Epithelial cell of esophagus (primary cell): Measurements from ENCODE around the gene EXOSC5.

Experiments
- DNase-seq: peaks from one replicate; pipeline ENCODE4 v3.0.0; 2010; ENCODE audit warnings: low read depth
- H3K4me3 ChIP-seq: 2 replicates; pipeline ENCODE4 v1.5.1; 2011; ENCODE audit warnings: mild to moderate bottlenecking, low read length, control low read depth
- CTCF ChIP-seq: IDR thresholded peaks from 2 replicates; pipeline ENCODE4 v1.5.1; 2011; ENCODE audit warnings: low read depth, mild to moderate bottlenecking, low read length, control low read depth, inconsistent platforms; ENCODE audit not compliant: insufficient read depth; ENCODE audit errors: missing control alignments

The EXOSC5 gene

GRCh38 chr19:41357746-41358145 is 39.4 kb downstream of the EXOSC5 start:
- H3K4me3 ChIP-seq: no peak overlapping the region
- no peak for DNase-seq
- TF ChIP-seq CTCF: no peak

GRCh38 chr19:41356984-41357739 is 40.0 kb downstream of the EXOSC5 start:
- no peak for DNase-seq
- H3K4me3 ChIP-seq: no peak overlapping the region
- TF ChIP-seq CTCF: no peak

GRCh38 chr19:41355802-41356201 is 41.4 kb downstream of the EXOSC5 start:
- H3K4me3 ChIP-seq: no peak overlapping the region
- no peak for TF ChIP-seq CTCF
- no peak for DNase-seq

GRCh38 chr19:41355035-41355434 is 42.1 kb downstream of the EXOSC5 start:
- TF ChIP-seq CTCF: no peak
- DNase-seq: no peak

GRCh38 chr19:41354343-41354953 is 42.7 kb downstream of the EXOSC5 start:
- TF ChIP-seq CTCF: no peak
- no peak for DNase-seq
- peak overlapping the region; percentile 75 for H3K4me3 ChIP-seq

More at GRCh38 chr19:41355035-41355434, 42.1 kb downstream of the EXOSC5 start:
- no peak overlapping the region for H3K4me3 ChIP-seq

- H3K4me3 ChIP-seq: peak within 1 kb of the TSS; percentile 75
- peak; percentile 82 for DNase-seq
- TF ChIP-seq CTCF: peak; percentile 80
Measured at GRCh38 chr19:41353466-41354342, 43.5 kb downstream of the EXOSC5 start, which contains the start of gene TGFB1. Gene TGFB1 (minus strand): TSS chr19:41353922. CDS start chr19:41353044, 878 bp downstream.
